K562 (cell line): ENCODE measurements around the gene FGD6. TPM values are rescaled to one million over a fixed set of nuclear protein-coding genes. Genes with fewer than 3 reads are reported as not detected.

Experiments used
- ARHGAP35 ChIP-seq: fragments of 450-650 bp; IDR thresholded peaks from 2 replicates; pipeline ENCODE4 v1.6.1; 2018; ENCODE audit not compliant: partially characterized antibody
- CEBPG ChIP-seq, 3 experiments: fragments of 200-800 bp in 1 of 3; sonication (Bioruptor generic) in 1 of 3; sonication (generic) in 1 of 3; formaldehyde crosslinking in 1 of 3; IDR thresholded peaks in 2 of 3; conservative IDR thresholded peaks in 1 of 3; 2 replicates each; pipeline versions ENCODE4 v1.6.1 to v1.8.0; 2016 to 2022; ENCODE audit warnings: missing compliant biosample characterization in 2 of 3, missing genetic modification characterization in 2 of 3, mild to moderate bottlenecking in 1 of 3, missing genetic modification reagents in 1 of 3
- EP300 ChIP-seq: IDR thresholded peaks from 2 replicates; pipeline ENCODE4 v1.6.1; 2012; ENCODE audit warnings: low read length, improper control_type of control experiment
- EWSR1 ChIP-seq: fragments of 450-650 bp; IDR thresholded peaks from 2 replicates; pipeline ENCODE4 v1.6.1; 2018; ENCODE audit warnings: borderline replicate concordance, mild to moderate bottlenecking, low read depth, moderate library complexity; ENCODE audit not compliant: partially characterized antibody
- EZH2 ChIP-seq: IDR thresholded peaks from 2 replicates; pipeline ENCODE4 v1.6.1; 2012; ENCODE audit warnings: low read depth, mild to moderate bottlenecking, inconsistent platforms, low read length, borderline replicate concordance
- MAFF ChIP-seq: IDR thresholded peaks from 2 replicates; pipeline ENCODE4 v1.6.1; 2012; ENCODE audit warnings: low read length, improper control_type of control experiment
- NFRKB ChIP-seq: fragments of 450-650 bp; IDR thresholded peaks from 2 replicates; pipeline ENCODE4 v1.6.1; 2016; ENCODE audit warnings: low read depth
- RBM25 ChIP-seq: fragments of 200-400 bp; formaldehyde crosslinking; IDR thresholded peaks from 2 replicates; pipeline ENCODE4 v1.6.1; 2018; ENCODE audit warnings: low read length, low read depth, moderate library complexity; ENCODE audit not compliant: severe bottlenecking
- SMAD1 ChIP-seq: fragments of 150-350 bp; IDR thresholded peaks from 2 replicates; pipeline ENCODE4 v1.6.1; 2014; ENCODE audit warnings: low read length, low read depth; ENCODE audit not compliant: partially characterized antibody
- SMARCB1 ChIP-seq: IDR thresholded peaks from 2 replicates; pipeline ENCODE4 v1.6.1; 2011; ENCODE audit warnings: improper control_type of control experiment, low read depth; ENCODE audit not compliant: insufficient read length
- SUPT5H ChIP-seq: fragments of 450-650 bp; IDR thresholded peaks from 2 replicates; pipeline ENCODE4 v1.6.1; 2016
- TAF1 ChIP-seq: IDR thresholded peaks from 2 replicates; pipeline ENCODE4 v1.6.1; 2011; ENCODE audit warnings: mild to moderate bottlenecking, low read length, moderate library complexity; ENCODE audit not compliant: insufficient read depth, control insufficient read depth, severe bottlenecking; ENCODE audit errors: extremely low read depth
- ZBTB17 ChIP-seq: fragments of 450-650 bp; formaldehyde crosslinking; IDR thresholded peaks from 2 replicates; pipeline ENCODE4 v1.4.0; 2020; ENCODE audit warnings: mild to moderate bottlenecking
- ZNF253 ChIP-seq: fragments of 250-450 bp; sonication (Bioruptor Pico); conservative IDR thresholded peaks from 2 replicates; pipeline ENCODE4 v1.6.1; 2021; ENCODE audit warnings: mild to moderate bottlenecking
- ZNF354B ChIP-seq: fragments of 250-450 bp; sonication (Bioruptor Pico); IDR thresholded peaks from 2 replicates; pipeline ENCODE4 v1.4.0; 2020
- polyA plus RNA-seq, 8 experiments: library from polyadenylated mRNA; depleted of rRNA in 4 of 8; stranded (reverse) in 5 of 8; unstranded in 3 of 8; fragments of >200 nt; fragmentation: Nextera tagmentation in 2 of 8; fragmentation: Illumina TruSeq in 1 of 8; extraction: Ambion mirVana in 2 of 8; extraction: Trizol in 1 of 8; gene quantifications; 2 replicates each; pipeline versions ENCODE4 v1.2.1 to v1.2.3, GENCODE V29; 2011 to 2014; ENCODE audit warnings: inconsistent platforms in 1 of 8, missing spikeins in 1 of 8
- total RNA-seq, 7 experiments: library from RNA; depleted of rRNA in 6 of 7; stranded (reverse); fragments of >200 nt in 6 of 7; fragmentation: Illumina TruSeq in 2 of 7; extraction: Trizol in 2 of 7; gene quantifications; 2 replicates each; pipeline versions ENCODE4 v1.2.1 to v1.2.3, GENCODE V29; 2011 to 2021; ENCODE audit warnings: low replicate concordance in 1 of 7
- TF ChIP-seq, protein P1 (sequence below): sonication (generic); formaldehyde crosslinking; IDR thresholded peaks from 2 replicates; pipeline ENCODE4 v1.8.0; 2022; ENCODE audit warnings: mild to moderate bottlenecking, low read depth, missing genetic modification reagents
- TF ChIP-seq, protein P2 (sequence below): fragments of 450-650 bp; IDR thresholded peaks from 2 replicates; pipeline ENCODE4 v1.6.1; 2016; ENCODE audit warnings: borderline replicate concordance
- TF ChIP-seq, protein P3 (sequence below): sonication (generic); formaldehyde crosslinking; IDR thresholded peaks from 2 replicates; pipeline ENCODE4 v1.8.1; 2023; ENCODE audit warnings: mild to moderate bottlenecking, missing genetic modification reagents, moderate library complexity
- TF ChIP-seq, protein P4 (sequence below): fragments of 450-650 bp; IDR thresholded peaks from 2 replicates; pipeline ENCODE4 v1.6.1; 2016; ENCODE audit warnings: antibody characterized with exemption
- TF ChIP-seq, protein P5 (sequence below): fragments of 450-650 bp; conservative IDR thresholded peaks from 2 replicates; pipeline ENCODE4 v1.6.1; 2016; ENCODE audit warnings: missing genetic modification characterization, low read depth, mild to moderate bottlenecking, control low read depth, missing compliant biosample characterization

The FGD6 gene
- total and polyA plus RNA-seq, 9 of the 15 experiments (the other 6 are each of a cell fraction or from before 2014, with no cell fraction given) = 1.5 to 11.1 (median 5.8) TPM

DNA sequence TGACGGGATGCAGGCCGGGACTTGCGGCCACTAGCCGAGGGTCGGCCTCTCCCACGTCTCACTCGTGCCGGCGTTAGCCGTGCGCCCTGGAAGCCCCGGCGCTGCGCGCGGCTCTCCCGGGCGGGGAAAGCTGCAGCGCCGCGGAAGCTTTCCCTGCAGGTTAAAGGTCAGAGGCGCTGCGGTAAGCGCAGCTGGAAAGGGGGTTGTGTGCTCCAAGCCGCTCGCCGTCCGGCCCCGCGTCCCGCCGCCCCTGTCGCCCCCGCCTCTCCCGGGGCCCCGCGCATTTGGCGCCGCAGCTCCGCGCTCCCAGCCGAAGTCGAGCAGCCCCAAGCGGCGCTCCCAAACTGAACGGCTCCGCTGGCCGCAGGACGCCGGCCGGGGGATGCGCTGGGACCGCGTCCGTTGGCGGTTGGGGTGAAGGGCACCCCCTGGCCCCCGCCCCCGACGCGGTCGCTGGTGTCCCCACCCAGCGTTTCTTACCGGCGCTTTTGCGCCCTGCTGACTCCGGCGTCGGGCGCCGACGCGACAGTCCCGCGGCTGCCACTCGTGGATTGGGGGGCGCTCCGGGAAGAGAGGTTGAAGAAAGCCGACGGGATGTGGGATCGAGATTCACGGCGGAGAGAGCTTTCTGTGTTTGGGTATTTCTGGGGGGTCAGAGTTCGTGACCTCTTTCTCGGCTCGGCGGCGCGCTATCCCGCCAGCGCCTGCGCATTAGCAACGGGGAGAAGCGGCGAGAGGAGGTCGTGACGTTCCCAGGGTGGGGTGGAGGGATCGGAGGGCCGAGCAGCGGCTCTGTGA, 144.2 kb downstream of the FGD6 start, which contains the start of gene NR2C1 (continued):
- peak; percentile 16; the same call in 1 of the 2 replicates for TF ChIP-seq EP300
- TF ChIP-seq EWSR1 = no peak
- peak; percentile 82 for TF ChIP-seq SUPT5H
- TF ChIP-seq EZH2 = no peak
- no peak for TF ChIP-seq MAFF
- no peak for TF ChIP-seq ARHGAP35
- peak; percentile 39 for TF ChIP-seq SMAD1
- TF ChIP-seq, protein P1, sequence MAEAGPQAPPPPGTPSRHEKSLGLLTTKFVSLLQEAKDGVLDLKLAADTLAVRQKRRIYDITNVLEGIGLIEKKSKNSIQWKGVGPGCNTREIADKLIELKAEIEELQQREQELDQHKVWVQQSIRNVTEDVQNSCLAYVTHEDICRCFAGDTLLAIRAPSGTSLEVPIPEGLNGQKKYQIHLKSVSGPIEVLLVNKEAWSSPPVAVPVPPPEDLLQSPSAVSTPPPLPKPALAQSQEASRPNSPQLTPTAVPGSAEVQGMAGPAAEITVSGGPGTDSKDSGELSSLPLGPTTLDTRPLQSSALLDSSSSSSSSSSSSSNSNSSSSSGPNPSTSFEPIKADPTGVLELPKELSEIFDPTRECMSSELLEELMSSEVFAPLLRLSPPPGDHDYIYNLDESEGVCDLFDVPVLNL (CRISPR knock-in tag) = no peak
- TF ChIP-seq, protein P2, sequence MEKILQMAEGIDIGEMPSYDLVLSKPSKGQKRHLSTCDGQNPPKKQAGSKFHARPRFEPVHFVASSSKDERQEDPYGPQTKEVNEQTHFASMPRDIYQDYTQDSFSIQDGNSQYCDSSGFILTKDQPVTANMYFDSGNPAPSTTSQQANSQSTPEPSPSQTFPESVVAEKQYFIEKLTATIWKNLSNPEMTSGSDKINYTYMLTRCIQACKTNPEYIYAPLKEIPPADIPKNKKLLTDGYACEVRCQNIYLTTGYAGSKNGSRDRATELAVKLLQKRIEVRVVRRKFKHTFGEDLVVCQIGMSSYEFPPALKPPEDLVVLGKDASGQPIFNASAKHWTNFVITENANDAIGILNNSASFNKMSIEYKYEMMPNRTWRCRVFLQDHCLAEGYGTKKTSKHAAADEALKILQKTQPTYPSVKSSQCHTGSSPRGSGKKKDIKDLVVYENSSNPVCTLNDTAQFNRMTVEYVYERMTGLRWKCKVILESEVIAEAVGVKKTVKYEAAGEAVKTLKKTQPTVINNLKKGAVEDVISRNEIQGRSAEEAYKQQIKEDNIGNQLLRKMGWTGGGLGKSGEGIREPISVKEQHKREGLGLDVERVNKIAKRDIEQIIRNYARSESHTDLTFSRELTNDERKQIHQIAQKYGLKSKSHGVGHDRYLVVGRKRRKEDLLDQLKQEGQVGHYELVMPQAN = peak; percentile 28; the same call in 1 of the 2 replicates
- TF ChIP-seq, protein P3, sequence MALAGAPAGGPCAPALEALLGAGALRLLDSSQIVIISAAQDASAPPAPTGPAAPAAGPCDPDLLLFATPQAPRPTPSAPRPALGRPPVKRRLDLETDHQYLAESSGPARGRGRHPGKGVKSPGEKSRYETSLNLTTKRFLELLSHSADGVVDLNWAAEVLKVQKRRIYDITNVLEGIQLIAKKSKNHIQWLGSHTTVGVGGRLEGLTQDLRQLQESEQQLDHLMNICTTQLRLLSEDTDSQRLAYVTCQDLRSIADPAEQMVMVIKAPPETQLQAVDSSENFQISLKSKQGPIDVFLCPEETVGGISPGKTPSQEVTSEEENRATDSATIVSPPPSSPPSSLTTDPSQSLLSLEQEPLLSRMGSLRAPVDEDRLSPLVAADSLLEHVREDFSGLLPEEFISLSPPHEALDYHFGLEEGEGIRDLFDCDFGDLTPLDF (CRISPR knock-in tag) = no peak; the same call in 1 of the 2 replicates
- no peak for TF ChIP-seq CEBPG (CRISPR knock-in tag; IDR thresholded peaks at IDR 0.05)
- no peak for TF ChIP-seq CEBPG (tag; conservative IDR thresholded peaks at IDR 0.05 in 1 of 2, IDR thresholded peaks at IDR 0.05 in 1 of 2)
- no peak for TF ChIP-seq NFRKB
- peak; percentile 62 for TF ChIP-seq TAF1
- TF ChIP-seq ZNF354B (CRISPR knock-in tag) = no peak
- TF ChIP-seq, protein P4, sequence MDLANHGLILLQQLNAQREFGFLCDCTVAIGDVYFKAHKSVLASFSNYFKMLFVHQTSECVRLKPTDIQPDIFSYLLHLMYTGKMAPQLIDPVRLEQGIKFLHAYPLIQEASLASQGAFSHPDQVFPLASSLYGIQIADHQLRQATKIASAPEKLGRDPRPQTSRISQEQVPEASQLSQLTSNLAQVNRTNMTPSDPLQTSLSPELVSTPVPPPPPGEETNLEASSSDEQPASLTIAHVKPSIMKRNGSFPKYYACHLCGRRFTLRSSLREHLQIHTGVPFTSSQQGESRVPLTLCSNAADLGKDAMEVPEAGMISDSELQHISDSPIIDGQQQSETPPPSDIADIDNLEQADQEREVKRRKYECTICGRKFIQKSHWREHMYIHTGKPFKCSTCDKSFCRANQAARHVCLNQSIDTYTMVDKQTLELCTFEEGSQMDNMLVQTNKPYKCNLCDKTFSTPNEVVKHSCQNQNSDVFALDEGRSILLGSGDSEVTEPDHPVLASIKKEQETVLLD = peak; percentile 92
- TF ChIP-seq ZNF253 (CRISPR knock-in tag) = no peak
- no peak for TF ChIP-seq RBM25
- no peak for TF ChIP-seq SMARCB1
- TF ChIP-seq ZBTB17 (CRISPR knock-in tag) = no peak
- TF ChIP-seq, protein P5, sequence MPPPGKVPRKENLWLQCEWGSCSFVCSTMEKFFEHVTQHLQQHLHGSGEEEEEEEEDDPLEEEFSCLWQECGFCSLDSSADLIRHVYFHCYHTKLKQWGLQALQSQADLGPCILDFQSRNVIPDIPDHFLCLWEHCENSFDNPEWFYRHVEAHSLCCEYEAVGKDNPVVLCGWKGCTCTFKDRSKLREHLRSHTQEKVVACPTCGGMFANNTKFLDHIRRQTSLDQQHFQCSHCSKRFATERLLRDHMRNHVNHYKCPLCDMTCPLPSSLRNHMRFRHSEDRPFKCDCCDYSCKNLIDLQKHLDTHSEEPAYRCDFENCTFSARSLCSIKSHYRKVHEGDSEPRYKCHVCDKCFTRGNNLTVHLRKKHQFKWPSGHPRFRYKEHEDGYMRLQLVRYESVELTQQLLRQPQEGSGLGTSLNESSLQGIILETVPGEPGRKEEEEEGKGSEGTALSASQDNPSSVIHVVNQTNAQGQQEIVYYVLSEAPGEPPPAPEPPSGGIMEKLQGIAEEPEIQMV (tag) = no peak
